Activated CD8-positive, alpha-beta T cell treated with anti-CD3 and anti-CD28 coated beads, Interleukin-2, amount 10 ng/mL, durations not matched to agents 7 days and 5 days (primary cell): ENCODE measurements around the gene GNAI3. TPM values are rescaled to one million over a fixed set of nuclear protein-coding genes. Genes with fewer than 3 reads are reported as not detected.
A peak's percentile ranks its signal among the peaks of the same experiment; 100 is the strongest.

Source experiments
- ATAC-seq: fragments of 150-1000 bp; cut with Tn5 transposase; one replicate; pipeline ENCODE4 v1.10.0; 2021; ENCODE audit warnings: moderate library complexity
- CTCF ChIA-PET: fragments of 350-600 bp; sonication (Branson Sonifier 250); formaldehyde crosslinking; loops from one replicate; lab custom pipeline; 2021; ENCODE audit warnings: antibody characterized with exemption; lab: Charles Lee
- POLR2A ChIA-PET: fragments of 350-600 bp; sonication (Branson Sonifier 250); formaldehyde crosslinking; loops from one replicate; lab custom pipeline; 2021; ENCODE audit warnings: antibody characterized with exemption; lab: Charles Lee
- DNase-seq: peaks from one replicate; pipeline ENCODE4 v3.0.0-alpha.2; 2020
- H3K27ac Mint-ChIP-seq: one replicate; pipeline ENCODE4 v1.8.0; 2021; ENCODE audit warnings: mild to moderate bottlenecking, mixed read lengths
- H3K27me3 Mint-ChIP-seq: one replicate; pipeline ENCODE4 v1.8.0; 2021; ENCODE audit warnings: low read depth, mixed read lengths
- H3K36me3 Mint-ChIP-seq: one replicate; pipeline ENCODE4 v1.8.0; 2021; ENCODE audit warnings: low read depth, mixed read lengths
- H3K4me1 Mint-ChIP-seq: one replicate; pipeline ENCODE4 v1.8.0; 2021; ENCODE audit warnings: low read depth, mixed read lengths
- H3K4me3 Mint-ChIP-seq: one replicate; pipeline ENCODE4 v1.8.0; 2021; ENCODE audit warnings: mild to moderate bottlenecking, mixed read lengths
- H3K9me3 Mint-ChIP-seq: one replicate; pipeline ENCODE4 v1.8.0; 2022; ENCODE audit warnings: mixed read lengths; ENCODE audit not compliant: insufficient read depth
- total RNA-seq, 2 experiments: library from RNA; stranded (reverse); gene quantifications; one replicate each; pipeline ENCODE4 v1.2.3, GENCODE V29; 2021

The GNAI3 gene
- total RNA-seq, 2 experiments from 2014 or later = 9.6 to 10.2 TPM

DNA sequence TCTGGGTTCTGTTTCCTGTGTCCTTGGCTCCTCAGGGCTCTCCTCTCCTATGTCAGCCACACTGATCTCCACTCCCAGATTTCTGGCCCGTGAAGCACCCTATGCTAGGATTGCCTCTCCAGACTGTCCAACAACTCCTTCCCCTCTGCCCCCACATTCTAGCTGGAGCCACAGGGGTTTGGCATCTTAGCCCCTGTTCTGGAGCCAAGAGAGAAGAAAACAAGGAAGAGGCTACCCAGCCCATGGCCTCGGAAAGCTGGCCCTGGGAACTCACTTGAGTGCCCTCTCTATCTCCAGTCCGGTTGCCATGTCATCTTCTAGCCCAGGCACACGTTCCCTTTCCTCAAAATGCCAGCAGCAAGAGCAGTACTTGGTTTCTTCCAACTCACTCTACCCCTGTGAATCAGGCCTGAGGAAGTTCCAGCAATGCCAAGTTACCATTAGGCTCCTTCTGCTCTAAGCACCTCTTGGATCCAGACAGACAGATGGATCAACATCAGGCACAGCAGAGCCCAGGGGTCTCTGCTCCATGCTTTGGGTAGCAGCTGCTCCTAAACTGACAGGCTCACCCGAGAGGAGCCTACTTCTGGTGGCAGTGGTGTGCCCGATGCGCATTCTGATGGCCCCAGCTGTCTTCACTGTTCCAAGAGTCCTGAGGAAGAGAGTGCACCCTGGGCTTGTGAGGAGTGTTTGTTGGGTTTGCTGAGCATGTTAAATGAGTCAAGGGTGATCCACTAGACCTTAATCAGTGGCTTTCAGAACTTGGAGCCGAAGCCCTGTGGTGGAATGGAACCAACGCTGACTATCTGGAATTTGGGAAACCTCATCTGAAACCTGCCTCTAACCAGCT lies 20.3 kb upstream of the GNAI3 start:
- DNase-seq (no peak), ATAC-seq (no peak)
- POLR2A ChIA-PET = interaction anchor here (6.1 kb wide), 1 partner anchor 33 kb away, joined by 66 read pairs; the partner anchor contains the start of gene CYB561D1
- Mint-ChIP-seq H3K9me3 (no peaks in the 10 kb centered on the region), H3K27ac (no peak overlapping the region), H3K4me3 (no peak overlapping the region), H3K27me3 (peaks cover 2% of the 10 kb centered on the region), H3K36me3 (no peaks in the 10 kb centered on the region), H3K4me1 (peaks cover 41% of the 10 kb centered on the region)
- CTCF ChIA-PET = interaction anchor here (3.0 to 26.3 kb wide), 2 partner anchors 18 to 24 kb away, joined by 17 to 1507 read pairs; partner anchors contain the start of genes AMIGO1 and CYB561D1

DNA sequence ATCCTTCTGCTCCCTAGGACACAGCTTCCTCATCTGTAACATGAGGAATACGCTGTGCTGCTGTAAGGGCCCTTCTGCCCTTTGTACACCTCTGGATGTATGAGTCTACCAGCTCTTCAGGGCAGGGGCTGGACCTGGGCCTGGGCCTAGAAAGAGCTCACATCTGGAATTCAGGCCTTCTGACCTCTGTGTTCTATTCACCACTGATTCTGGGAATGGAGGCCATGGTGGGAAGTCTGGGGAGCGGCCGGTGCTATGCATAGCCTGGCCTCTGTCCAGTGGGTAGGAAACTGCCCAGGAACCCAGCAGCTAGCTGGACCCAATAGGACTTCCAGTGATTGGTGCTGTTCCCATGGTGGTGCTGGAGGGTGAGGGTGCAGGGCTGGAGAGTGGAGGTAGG lies 19.7 kb upstream of the GNAI3 start:
- Mint-ChIP-seq H3K4me3 (no peak overlapping the region), H3K4me1 (peaks cover 41% of the 10 kb centered on the region), H3K27me3 (peaks cover 2% of the 10 kb centered on the region), H3K36me3 (no peaks in the 10 kb centered on the region), H3K27ac (peak overlapping the region; percentile 55), H3K9me3 (no peaks in the 10 kb centered on the region)
- no peak for ATAC-seq
- CTCF ChIA-PET = interaction anchor here (3.0 to 26.3 kb wide), 2 partner anchors 17 to 24 kb away, joined by 17 to 1507 read pairs; partner anchors contain the start of genes AMIGO1 and CYB561D1
- POLR2A ChIA-PET = interaction anchor here (6.1 kb wide), 1 partner anchor 34 kb away, joined by 66 read pairs; the partner anchor contains the start of gene CYB561D1
- DNase-seq = no peak

DNA sequence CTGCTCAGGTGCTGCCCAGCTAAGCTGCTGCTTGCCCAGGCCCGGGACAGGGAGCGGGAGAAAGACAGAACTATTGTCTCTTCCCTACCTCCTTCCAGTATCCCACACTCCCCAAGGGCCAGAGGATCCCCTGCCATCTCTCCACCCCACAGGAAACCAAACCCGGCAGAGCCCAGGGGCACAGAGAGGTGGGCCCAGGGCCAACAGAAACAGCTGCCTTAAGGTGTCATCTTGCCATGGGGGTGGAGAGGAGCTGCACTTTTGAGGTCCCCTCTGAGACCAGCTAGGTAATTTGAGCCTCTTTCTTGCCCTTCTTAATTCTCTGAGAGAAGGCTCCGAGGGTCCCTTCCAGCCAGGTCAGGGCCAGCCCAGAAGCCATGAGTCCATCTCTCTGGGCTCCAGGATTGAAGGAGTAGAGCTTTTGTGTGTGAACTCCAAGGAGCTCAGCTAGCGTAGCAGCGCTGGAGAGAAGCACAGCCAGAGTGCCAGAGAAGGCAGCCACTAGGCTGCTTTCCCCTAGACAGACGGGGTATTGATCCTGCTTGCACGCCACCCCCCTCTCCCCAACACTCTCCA lies 18.4 kb upstream of the GNAI3 start:
- Mint-ChIP-seq H3K36me3 (no peaks in the 10 kb centered on the region), H3K27me3 (peaks cover 2% of the 10 kb centered on the region), H3K4me3 (no peak overlapping the region), H3K27ac (peak overlapping the region; percentile 19), H3K4me1 (peaks cover 36% of the 10 kb centered on the region), H3K9me3 (no peaks in the 10 kb centered on the region)
- ATAC-seq (no peak), DNase-seq (no peak)
- ChIA-PET POLR2A (interaction anchor here (0.9 to 6.1 kb wide), 6 partner anchors 18 to 105 kb away, joined by 3 to 66 read pairs (median 14); partner anchors contain the start of genes CYB561D1 and GNAI3), CTCF (interaction anchor here (0.6 to 26.3 kb wide), 8 partner anchors 16 to 131 kb away, joined by 3 to 1507 read pairs (median 13); partner anchors contain the start of genes AMIGO1, CYB561D1, PSMA5 and SORT1)

DNA sequence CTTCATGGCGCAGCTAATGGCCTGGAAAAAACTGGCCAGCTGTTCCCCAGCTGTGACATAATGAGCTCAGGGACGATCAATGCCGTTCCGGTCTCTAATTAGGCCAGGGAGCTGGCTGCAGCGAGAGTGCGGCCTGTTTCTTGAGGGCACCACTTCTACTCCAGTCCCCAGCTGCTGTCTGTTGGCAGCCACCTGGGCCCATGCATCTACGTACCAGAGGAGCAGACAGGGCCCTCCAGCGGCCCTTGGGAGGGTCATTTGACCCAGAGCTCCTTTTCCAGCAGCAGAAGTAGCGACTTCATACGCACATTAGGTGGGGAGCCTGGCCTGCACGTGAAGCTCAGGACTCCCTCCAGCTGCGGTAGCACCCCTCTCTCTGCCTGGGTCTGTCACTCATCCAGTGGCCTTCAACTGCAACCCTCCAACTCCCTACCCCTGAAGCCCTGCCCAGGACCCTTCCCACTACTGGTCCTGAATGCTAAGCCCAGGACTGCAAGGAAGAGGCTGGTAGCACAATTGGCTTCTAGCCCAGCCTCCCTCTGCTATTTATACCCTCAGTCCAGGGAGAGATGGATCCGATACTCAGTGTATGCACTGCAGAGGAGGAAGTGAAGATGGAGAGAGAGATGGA lies 17.8 kb upstream of the GNAI3 start:
- peak overlapping the region; percentile 1 for H3K4me3 Mint-ChIP-seq
- ATAC-seq (no peak), DNase-seq (no peak)
- CTCF ChIA-PET = interaction anchor here (0.6 to 26.3 kb wide), 9 partner anchors 15 to 131 kb away, joined by 3 to 1507 read pairs (median 17); partner anchors contain the start of genes AMIGO1, CYB561D1, GNAI3 and PSMA5
- no peaks in the 10 kb centered on the region for H3K36me3 Mint-ChIP-seq
- H3K4me1 Mint-ChIP-seq = peaks cover 36% of the 10 kb centered on the region
- peaks cover 2% of the 10 kb centered on the region for H3K27me3 Mint-ChIP-seq
- POLR2A ChIA-PET = interaction anchor here (1.7 to 6.1 kb wide), 5 partner anchors 18 to 105 kb away, joined by 5 to 66 read pairs (median 15); partner anchors contain the start of genes CYB561D1 and GNAI3
- H3K9me3 Mint-ChIP-seq = no peaks in the 10 kb centered on the region
- H3K27ac Mint-ChIP-seq = peak overlapping the region; percentile 96

DNA sequence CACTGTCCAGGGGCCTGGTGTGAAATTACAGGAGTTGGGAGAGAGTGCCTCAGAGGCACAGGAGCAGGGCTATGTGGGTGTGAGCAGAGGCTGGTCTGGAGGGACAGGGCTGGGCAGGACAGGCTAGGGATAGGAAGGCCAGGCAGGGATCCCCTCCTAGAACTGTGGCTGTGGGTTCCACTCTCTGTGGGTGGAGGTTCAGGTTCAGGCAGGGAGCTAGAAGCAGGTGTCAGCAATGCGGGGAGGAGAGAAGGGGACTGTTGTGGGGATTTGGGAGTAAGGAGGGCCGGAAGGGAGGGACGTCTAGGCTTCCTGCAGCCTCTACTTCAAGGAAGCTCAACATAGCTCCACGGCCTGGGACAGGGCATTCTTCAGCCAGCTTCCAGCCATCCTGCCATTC lies 17.0 kb upstream of the GNAI3 start:
- Mint-ChIP-seq H3K4me1 (peaks cover 36% of the 10 kb centered on the region), H3K36me3 (no peaks in the 10 kb centered on the region), H3K27me3 (no peaks in the 10 kb centered on the region), H3K27ac (peak overlapping the region; percentile 96), H3K9me3 (no peaks in the 10 kb centered on the region), H3K4me3 (peak overlapping the region; percentile 1)
- ATAC-seq (no peak), DNase-seq (no peak)
- ChIA-PET CTCF (interaction anchor here (0.7 to 26.3 kb wide), 40 partner anchors 8 to 488 kb away, joined by 3 to 1507 read pairs (median 8); partner anchors contain the start of genes AHCYL1, AMIGO1, ATXN7L2 and CELSR2), POLR2A (interaction anchor here (1.7 to 6.1 kb wide), 5 partner anchors 16 to 106 kb away, joined by 5 to 66 read pairs (median 15); partner anchors contain the start of gene CYB561D1)

DNA sequence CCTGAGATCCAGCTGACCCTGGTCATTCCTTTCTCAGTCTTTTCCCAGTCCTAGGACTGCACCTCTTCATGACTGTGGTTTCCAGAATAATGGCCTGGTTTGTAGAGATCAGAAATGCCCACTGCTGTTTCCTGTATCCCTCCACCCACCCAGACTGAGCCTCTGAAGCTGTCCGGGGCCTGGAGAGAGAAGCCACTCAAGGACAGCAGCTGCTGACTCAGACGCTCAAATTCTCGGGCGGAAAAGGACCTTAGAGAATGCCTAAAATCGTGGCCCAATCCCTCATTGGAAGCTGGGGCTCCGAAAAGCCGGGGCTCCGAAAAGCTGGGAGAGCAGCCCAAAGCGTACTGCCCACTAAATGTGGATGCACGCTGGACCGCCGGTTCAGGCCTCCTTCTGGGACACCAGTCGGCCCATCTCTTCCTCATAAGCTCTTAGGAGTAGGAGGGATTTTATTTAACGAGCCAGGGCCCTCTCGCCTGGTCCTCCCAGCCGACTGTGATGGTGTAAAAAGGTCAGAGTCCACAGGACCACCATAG lies 16.5 kb upstream of the GNAI3 start:
- Mint-ChIP-seq H3K27ac (peak overlapping the region; percentile 96), H3K9me3 (no peaks in the 10 kb centered on the region), H3K4me1 (peaks cover 36% of the 10 kb centered on the region), H3K4me3 (peak overlapping the region; percentile 53), H3K27me3 (no peaks in the 10 kb centered on the region), H3K36me3 (no peaks in the 10 kb centered on the region)
- CTCF ChIA-PET = interaction anchor here (0.7 to 26.3 kb wide), 60 partner anchors 8 to 702 kb away, joined by 3 to 1507 read pairs (median 6); partner anchors contain the start of genes AHCYL1, AMIGO1, AMPD2 and ATXN7L2
- POLR2A ChIA-PET = interaction anchor here (0.6 to 6.1 kb wide), 8 partner anchors 16 to 646 kb away, joined by 3 to 66 read pairs (median 5); partner anchors contain the start of genes CYB561D1 and GNAI3
- ATAC-seq (no peak), DNase-seq (no peak)

DNA sequence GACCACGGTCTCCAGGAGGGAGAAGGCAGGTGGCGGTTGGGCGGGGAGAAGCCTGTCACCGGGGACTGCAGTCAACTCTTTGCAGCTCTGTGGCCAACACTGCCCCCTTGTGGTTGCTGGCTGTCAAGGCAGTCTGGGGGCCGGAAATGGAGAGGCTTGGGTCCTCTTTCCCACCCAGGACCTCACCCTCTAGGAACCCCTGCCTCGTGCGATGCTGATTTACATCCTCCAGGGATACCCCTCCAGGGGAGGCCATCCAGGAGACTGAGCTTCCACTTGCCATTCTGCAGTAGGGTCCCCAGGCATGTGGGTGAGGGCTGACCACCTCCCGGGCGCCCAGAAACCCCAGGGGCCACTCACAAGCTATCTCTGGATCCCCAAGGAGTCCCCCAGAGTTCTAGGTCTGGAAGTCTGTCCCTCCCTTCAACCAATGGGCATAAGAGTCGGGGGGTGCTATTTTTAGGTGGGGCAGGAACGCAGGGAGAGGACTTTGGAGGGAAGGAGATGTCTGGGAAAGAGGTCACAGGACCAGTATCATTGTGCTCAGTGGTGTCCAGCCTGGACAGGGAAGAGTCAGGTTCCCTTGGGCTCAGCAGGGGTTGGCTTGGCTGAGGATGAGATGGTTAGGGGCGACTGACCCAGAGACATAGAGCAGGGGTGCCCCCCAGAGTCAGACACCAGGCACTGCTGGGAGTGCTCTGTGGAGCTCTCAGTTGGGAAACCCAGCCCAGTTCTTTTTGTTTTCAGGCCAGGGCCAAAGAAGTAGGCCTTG lies 15.9 kb upstream of the GNAI3 start:
- Mint-ChIP-seq H3K9me3 (no peaks in the 10 kb centered on the region), H3K27ac (peak overlapping the region; percentile 96), H3K36me3 (no peaks in the 10 kb centered on the region), H3K27me3 (no peaks in the 10 kb centered on the region), H3K4me3 (peak overlapping the region; percentile 53), H3K4me1 (peaks cover 36% of the 10 kb centered on the region)
- ChIA-PET POLR2A (interaction anchor here (0.6 to 6.1 kb wide), 9 partner anchors 16 to 646 kb away, joined by 3 to 66 read pairs (median 4); partner anchors contain the start of genes CYB561D1 and GNAI3), CTCF (interaction anchor here (0.6 to 26.3 kb wide), 82 partner anchors 9 to 703 kb away, joined by 3 to 1507 read pairs (median 4); partner anchors contain the start of genes AHCYL1, AMIGO1, AMPD2 and ATXN7L2)
- ATAC-seq (peak; percentile 88), DNase-seq (peak; percentile 94)

DNA sequence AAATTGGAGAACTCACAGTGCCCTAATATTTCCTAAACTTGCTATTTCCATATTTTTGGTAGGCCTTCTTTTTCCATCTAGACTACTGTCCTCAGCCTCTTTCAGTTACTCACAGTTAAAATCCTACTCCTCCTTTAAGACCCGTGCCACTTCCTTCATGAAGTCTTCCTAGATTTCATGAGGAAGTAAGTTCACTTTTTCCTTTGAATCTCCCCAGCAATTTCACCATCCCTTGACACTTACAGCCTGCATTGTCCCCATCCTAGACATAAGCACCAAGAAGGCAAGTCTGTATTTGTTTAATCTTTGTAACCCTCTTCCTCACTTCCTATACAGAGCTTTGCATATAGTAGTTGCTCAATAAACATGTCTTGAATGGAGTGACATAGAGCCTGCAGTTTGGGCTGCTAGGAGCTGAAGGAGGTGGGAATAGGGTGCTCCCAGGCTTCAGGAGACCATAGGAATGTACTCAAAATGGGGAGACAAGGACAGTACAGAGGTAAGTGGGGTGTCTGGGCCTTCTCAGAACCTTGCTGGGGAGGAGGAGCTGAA lies 14.0 kb upstream of the GNAI3 start:
- POLR2A ChIA-PET = no interaction called here

DNA sequence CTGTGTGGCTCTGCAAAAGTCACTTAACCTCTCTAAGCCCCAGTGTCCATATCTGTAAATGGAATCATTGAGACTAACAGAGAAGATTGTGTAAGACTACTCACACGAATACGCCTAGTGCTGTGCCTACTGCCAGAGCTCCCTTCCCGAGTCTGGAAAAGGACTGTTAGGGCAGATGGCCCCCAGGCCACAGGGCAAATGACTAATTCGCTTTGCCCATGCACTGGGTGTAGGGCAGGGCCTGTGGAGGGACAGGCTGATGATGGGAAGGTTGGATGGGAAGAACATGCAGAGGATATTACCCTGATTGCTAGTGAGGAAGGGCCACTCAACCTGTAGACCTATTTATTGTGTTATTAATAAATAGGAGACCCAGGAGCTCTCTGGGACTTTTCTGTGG lies 12.9 kb upstream of the GNAI3 start:
- Mint-ChIP-seq H3K4me1 (peaks cover 27% of the 10 kb centered on the region), H3K27ac (no peak overlapping the region), H3K9me3 (no peaks in the 10 kb centered on the region), H3K36me3 (no peaks in the 10 kb centered on the region), H3K27me3 (peaks cover 2% of the 10 kb centered on the region), H3K4me3 (no peak overlapping the region)
- POLR2A ChIA-PET = no interaction called here
- CTCF ChIA-PET = interaction anchor here (0.8 to 26.3 kb wide), 4 partner anchors 10 to 423 kb away, joined by 3 to 1507 read pairs (median 9); partner anchors contain the start of genes AMIGO1, CYB561D1 and PSRC1
- no peak for ATAC-seq
- no peak for DNase-seq

More for the DNA sequence above, 14.0 kb upstream of the GNAI3 start:
- ATAC-seq = no peak
- H3K27ac Mint-ChIP-seq = no peak overlapping the region
- H3K36me3 Mint-ChIP-seq = no peaks in the 10 kb centered on the region
- no peaks in the 10 kb centered on the region for H3K9me3 Mint-ChIP-seq
- H3K4me1 Mint-ChIP-seq = peaks cover 36% of the 10 kb centered on the region
- H3K4me3 Mint-ChIP-seq = no peak overlapping the region
- CTCF ChIA-PET = interaction anchor here (0.8 to 26.3 kb wide), 6 partner anchors 12 to 422 kb away, joined by 3 to 1507 read pairs (median 4); partner anchors contain the start of genes AMIGO1, CYB561D1, GNAI3 and PSRC1
- no peak for DNase-seq
- no peaks in the 10 kb centered on the region for H3K27me3 Mint-ChIP-seq
